Activated T-helper 17 cell treated with anti-CD3 and anti-CD28 coated beads, Interleukin-2, amount 50 U/mL, for 72 hours (primary cell): ENCODE measurements around the gene HK1. TPM values are rescaled to one million over a fixed set of nuclear protein-coding genes. Genes with fewer than 3 reads are reported as not detected.

Source experiments
- ATAC-seq: fragments of 150-1000 bp; cut with Tn5 transposase; replicated peaks from 2 replicates; pipeline ENCODE4 v1.10.0; 2021; ENCODE audit warnings: mild to moderate bottlenecking, moderate library complexity
- H3K27ac Mint-ChIP-seq: one replicate; pipeline ENCODE4 v1.8.0; 2022; ENCODE audit warnings: mixed read lengths
- H3K27me3 Mint-ChIP-seq: one replicate; pipeline ENCODE4 v1.8.0; 2022; ENCODE audit warnings: mixed read lengths
- H3K36me3 Mint-ChIP-seq: one replicate; pipeline ENCODE4 v1.8.0; 2022; ENCODE audit warnings: low read depth, mild to moderate bottlenecking, mixed read lengths
- H3K4me1 Mint-ChIP-seq: one replicate; pipeline ENCODE4 v1.8.0; 2022; ENCODE audit warnings: mixed read lengths
- H3K4me3 Mint-ChIP-seq: one replicate; pipeline ENCODE4 v1.8.0; 2022; ENCODE audit warnings: mild to moderate bottlenecking, mixed read lengths
- H3K9me3 Mint-ChIP-seq: one replicate; pipeline ENCODE4 v1.8.0; 2022; ENCODE audit warnings: mixed read lengths
- total RNA-seq, 2 donors: library from RNA; stranded (reverse); gene quantifications; one replicate each; pipeline ENCODE4 v1.2.3, GENCODE V29; 2022

The HK1 gene
- total RNA-seq, 2 donors from 2014 or later: 216 to 221 TPM

DNA sequence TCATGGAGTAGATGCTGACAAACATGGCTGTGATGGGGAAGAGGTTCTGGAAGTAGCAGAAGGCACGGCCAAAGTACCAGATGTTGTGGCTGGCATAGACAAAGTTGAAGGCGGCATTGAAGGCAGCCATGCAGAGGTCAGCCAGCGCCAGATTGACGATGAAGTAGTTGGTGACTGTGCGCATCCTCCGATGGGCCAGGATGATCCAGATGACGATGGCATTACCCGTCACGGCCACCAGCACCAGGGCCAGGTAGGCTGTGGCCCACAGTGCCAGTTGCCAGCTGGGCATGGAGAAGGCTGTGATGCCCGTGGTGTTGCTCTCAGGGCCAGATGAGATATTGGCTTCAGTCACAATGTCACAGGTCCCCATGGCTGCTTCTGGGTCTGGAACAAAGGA, 137.7 kb downstream of the HK1 start:
- H3K9me3 Mint-ChIP-seq: no peaks in the 10 kb centered on the region
- no peaks in the 10 kb centered on the region for H3K4me1 Mint-ChIP-seq
- ATAC-seq: no peak
- no peaks in the 10 kb centered on the region for H3K27me3 Mint-ChIP-seq
- no peak overlapping the region for H3K4me3 Mint-ChIP-seq
- no peak overlapping the region for H3K27ac Mint-ChIP-seq
- no peaks in the 10 kb centered on the region for H3K36me3 Mint-ChIP-seq

DNA sequence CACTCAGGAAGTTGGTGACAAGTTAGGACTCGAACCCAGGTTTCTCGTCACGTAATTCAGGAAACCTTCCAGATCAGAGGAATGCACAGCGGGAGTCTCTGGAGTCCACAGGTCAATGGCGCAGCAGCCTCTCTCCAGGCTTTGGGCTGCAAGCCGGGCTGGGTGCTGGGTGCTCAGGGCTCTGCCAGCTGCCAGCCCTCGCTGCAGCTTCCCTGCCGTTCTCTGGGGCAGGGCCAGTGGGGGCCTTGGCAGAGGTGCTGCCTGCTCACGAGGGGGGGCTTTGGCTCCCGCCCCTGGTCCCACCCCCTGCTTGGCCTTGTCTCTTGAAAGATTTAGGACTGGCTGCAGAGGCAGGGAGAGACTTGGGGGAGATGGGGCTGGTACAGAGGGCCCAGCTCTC, 138.4 kb downstream of the HK1 start, which contains the start of gene TACR2:
TACR2 (minus strand) TSS at position 224 of the 400 bp plus-strand sequence. CDS start 595 bp downstream, outside the sequence.
- H3K27ac Mint-ChIP-seq: no peak within 1 kb of the TSS
- H3K27me3 Mint-ChIP-seq: no peaks in the 10 kb centered on the region
- no peak for ATAC-seq
- H3K36me3 Mint-ChIP-seq: no peaks in the 10 kb centered on the region
- H3K4me3 Mint-ChIP-seq: no peak within 1 kb of the TSS
- H3K4me1 Mint-ChIP-seq: peaks cover under 1% of the 10 kb centered on the region
- H3K9me3 Mint-ChIP-seq: no peaks in the 10 kb centered on the region

DNA sequence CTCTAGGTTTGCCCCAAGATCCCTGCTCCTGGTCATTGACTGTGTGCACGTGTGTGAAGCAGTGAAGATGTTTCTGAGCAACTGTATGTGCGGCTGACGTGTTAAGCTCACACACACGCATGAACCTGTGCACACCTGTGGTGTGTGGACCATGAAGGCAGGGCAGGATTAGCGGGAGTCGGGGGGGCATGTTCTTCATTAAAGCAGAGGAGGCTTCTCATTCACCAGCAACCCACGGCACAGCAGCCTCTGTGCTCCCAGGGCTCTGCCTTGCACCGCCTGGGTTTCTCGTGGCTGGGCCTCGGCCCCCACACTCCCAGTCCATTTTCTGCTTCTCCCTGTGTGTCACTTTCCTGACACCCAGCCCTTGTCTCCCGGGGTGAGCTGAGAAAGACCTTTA, 139.2 kb downstream of the HK1 start:
- H3K36me3 Mint-ChIP-seq: no peaks in the 10 kb centered on the region

DNA sequence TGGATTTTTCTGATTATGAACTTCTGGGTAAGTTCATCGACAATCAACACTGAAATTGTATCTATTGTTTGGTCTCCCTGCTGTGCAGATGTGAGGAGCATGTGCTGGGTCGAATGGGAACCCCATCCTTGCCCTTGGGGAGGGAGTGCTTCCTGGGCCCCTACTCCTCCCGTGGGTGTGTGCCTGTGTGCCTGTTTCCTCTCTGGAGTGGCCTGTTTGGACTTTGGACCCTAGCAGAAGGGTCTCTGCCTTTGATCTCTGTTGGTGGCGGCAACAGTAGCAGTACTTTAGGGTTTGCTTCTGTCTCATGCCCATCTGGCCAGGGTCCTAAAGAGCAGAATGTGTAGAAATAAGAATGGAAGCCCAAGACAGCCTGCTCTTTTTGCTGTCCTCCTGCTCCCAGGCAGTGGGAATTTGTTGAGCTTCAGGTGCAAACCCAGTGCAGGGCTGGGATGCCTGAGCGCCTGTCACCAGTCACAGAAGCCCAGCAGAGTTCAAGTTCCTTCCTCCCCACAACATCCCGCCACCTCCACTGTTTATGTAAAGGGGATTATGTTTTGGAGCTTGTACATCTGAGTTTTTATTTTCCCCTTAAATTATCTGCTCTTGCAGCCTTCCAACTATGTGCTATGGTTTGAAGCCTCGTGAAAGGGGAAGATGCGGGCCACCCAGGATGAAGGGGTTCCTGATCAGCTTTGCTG, 139.9 kb downstream of the HK1 start:
- no peak overlapping the region for H3K4me3 Mint-ChIP-seq
- no peaks in the 10 kb centered on the region for H3K27me3 Mint-ChIP-seq
- no peaks in the 10 kb centered on the region for H3K36me3 Mint-ChIP-seq

More for the DNA sequence above, 139.2 kb downstream of the HK1 start:
- Mint-ChIP-seq H3K4me3 (no peak overlapping the region), H3K9me3 (no peaks in the 10 kb centered on the region), H3K4me1 (peaks cover 6% of the 10 kb centered on the region), H3K27ac (no peak overlapping the region), H3K27me3 (no peaks in the 10 kb centered on the region)
- no peak for ATAC-seq

DNA sequence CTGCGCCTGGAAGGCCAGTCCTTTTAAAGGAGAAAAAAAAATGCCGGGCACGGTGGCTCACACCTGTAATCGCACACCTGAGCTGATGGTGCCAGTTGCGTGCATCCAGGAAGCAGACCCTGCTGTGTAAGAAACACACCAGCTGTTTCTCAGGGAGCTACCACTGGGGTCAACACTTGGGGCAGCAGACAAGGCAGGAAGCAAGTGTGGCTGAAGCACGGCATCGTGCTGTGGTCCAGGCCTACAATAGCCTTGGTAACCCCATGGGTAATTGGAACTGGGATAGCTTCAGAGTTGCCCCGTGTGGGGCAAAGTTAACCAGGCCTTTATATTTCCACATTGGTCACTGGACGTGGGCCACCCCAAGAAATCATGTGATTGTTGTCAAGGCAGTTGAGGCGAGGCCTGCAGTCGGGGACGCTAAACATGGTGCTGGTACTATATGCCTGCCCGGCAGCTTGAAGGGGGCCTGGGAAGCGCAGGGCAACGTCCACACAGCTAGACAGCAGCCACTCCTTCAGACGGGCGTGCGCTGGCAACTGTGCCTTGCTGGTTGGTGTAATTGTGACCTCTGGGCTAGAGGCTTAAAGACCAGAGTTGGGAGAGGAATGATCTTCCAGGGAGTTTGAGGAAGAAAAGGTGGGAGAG, 140.9 kb downstream of the HK1 start:
- Mint-ChIP-seq H3K4me1 (peaks cover 13% of the 10 kb centered on the region), H3K9me3 (peaks cover 5% of the 10 kb centered on the region), H3K27me3 (no peaks in the 10 kb centered on the region), H3K36me3 (no peaks in the 10 kb centered on the region), H3K27ac (no peak overlapping the region), H3K4me3 (no peak overlapping the region)
- no peak for ATAC-seq

More for the DNA sequence above, 139.9 kb downstream of the HK1 start:
- Mint-ChIP-seq H3K27ac (no peak overlapping the region), H3K9me3 (no peaks in the 10 kb centered on the region), H3K4me1 (peaks cover 6% of the 10 kb centered on the region)
- ATAC-seq: no peak

DNA sequence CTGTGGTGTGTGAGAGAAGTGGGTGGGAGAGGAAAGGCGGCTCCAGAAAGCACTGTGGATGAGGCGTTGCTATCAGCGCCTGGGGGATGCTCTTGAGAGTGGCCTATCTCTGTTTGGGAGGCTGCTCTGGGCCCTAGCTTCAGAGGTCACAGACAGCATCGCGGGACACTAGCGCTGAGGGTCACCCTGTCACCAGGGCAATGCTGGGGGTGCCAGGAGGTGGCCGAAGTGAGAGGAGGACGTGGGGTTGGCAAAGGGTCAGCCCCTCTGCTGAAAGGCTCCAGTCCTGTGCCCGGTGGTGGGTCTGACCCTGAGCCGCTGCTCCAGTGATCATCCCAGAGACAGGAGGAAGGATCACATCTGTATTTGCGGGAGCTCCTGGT, 141.4 kb downstream of the HK1 start:
- H3K4me3 Mint-ChIP-seq: no peak overlapping the region
- H3K27ac Mint-ChIP-seq: no peak overlapping the region
- no peaks in the 10 kb centered on the region for H3K27me3 Mint-ChIP-seq
- no peaks in the 10 kb centered on the region for H3K36me3 Mint-ChIP-seq
- ATAC-seq: no peak
- peaks cover 15% of the 10 kb centered on the region for H3K4me1 Mint-ChIP-seq
- H3K9me3 Mint-ChIP-seq: peaks cover 6% of the 10 kb centered on the region

DNA sequence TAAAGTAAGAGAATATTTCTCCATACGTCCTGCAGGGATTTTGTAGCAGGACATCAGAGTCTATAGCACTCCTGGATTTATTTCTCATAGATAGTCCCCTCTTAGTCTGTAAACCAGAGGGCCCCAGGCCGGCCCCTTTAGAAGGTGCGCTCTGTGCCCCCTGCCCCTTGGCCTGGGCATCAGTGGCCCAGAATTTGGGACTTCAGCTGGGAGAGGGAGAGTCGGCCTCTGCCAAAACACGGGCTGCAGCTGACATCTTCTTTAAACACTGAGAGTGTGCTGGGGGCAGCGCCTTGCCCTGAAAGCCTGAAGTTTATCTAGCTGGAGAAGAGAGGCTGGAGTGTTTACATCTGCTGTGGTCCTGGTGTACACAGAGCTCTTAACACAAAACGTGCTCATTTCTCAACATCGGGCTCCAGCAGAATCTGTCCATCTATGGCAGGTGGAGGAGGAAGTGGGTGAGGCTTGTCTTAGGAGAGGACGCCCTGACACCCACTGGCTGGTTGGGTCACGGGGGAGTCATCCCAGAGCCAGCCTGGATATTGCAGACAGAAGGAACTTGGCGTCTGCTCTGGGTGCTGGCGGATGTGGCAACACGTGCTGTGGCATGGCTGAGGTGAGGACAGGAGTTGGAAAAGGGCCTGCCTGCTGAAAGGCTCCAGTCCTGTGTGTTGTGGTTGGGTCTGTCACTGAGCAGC, 143.5 kb downstream of the HK1 start:
- H3K4me1 Mint-ChIP-seq: peaks cover 22% of the 10 kb centered on the region
- H3K4me3 Mint-ChIP-seq: no peak overlapping the region
- no peak for ATAC-seq
- peaks cover 6% of the 10 kb centered on the region for H3K9me3 Mint-ChIP-seq
- H3K36me3 Mint-ChIP-seq: no peaks in the 10 kb centered on the region
- peak overlapping the region; percentile 42 for H3K27ac Mint-ChIP-seq
- H3K27me3 Mint-ChIP-seq: no peaks in the 10 kb centered on the region

DNA sequence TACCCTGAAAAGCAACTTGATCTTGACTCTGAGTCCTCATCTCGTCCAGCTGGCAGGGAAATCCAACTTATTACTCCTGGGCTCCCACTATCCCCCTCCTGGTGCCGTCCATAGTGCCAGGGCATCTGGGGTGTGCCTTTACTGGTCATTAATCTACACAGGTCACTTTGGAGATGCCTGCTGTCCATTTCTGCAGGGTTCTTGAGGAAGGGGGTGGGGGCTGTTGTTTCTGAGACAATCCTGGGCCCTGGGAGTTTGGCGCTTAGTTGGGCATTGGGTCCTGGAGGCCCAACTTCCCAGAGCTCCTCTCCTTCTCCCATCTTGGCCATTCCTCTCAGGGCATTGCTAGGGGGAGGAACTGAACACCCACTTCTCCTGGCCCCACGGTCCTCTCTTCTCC, 144.4 kb downstream of the HK1 start:
- Mint-ChIP-seq H3K27ac (no peak overlapping the region), H3K36me3 (no peaks in the 10 kb centered on the region), H3K27me3 (no peaks in the 10 kb centered on the region), H3K4me1 (peaks cover 28% of the 10 kb centered on the region), H3K9me3 (peaks cover 6% of the 10 kb centered on the region), H3K4me3 (no peak overlapping the region)
- ATAC-seq: no peak

DNA sequence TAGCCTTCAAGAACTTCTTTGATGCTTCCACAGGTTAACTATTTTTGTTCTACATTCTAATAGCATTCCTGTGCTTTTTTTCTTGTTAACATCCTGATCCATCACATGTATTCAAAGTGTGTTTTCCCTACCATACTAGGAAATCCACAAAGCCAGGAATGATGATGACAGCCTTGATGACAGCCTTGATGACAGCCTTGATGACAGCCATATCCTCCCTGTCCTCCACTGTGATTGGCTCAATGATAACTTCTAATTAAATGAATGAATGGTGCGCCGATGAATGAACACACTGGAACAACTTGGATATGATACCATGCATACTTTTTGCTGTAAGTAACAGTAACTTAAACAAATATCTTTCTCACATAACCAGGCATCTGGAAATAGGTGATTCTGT, 146.7 kb downstream of the HK1 start:
- Mint-ChIP-seq H3K27ac (no peak overlapping the region), H3K4me3 (no peak overlapping the region), H3K9me3 (peaks cover 6% of the 10 kb centered on the region), H3K27me3 (no peaks in the 10 kb centered on the region), H3K36me3 (no peaks in the 10 kb centered on the region), H3K4me1 (peaks cover 35% of the 10 kb centered on the region)
- ATAC-seq: no peak

DNA sequence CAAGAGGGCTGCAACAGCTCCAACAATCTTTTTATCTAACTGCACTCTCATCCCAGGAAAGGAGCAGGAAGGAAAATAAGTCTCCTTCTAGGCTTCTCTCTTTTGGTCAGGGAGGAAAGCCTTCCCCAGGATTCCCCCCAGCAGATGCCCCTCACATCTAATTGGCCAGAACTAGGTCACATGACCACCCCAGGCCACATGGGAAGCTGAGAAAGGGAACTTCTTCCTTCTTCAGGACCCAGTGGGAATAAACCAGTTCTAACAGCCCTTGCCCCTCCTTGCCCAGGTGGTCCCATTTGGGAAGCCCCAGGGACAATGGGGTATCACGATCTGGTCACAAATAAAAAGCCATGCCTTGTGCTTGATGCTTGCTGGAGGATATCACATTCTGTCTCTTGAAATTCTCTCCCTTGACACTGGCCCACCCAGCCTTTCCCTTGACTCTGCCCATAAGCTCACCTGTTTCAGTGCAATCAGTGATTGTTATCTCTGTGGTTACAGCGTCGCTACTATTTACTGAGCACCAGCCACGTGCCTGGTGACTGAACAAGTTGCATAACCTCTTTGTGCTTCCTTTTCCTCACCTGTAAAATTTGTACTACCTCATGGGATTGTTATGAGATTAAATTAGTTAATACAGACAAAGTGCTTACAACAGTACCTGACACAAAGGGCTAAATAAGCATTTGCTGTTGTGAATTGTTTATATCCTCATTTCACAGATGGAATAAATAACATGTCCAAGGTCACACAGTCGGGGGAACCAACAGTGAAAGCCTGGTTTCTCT, 147.4 kb downstream of the HK1 start:
- no peak for ATAC-seq
- peaks cover 35% of the 10 kb centered on the region for H3K4me1 Mint-ChIP-seq
- no peaks in the 10 kb centered on the region for H3K27me3 Mint-ChIP-seq
- peak overlapping the region; percentile 8 for H3K27ac Mint-ChIP-seq
- H3K4me3 Mint-ChIP-seq: peak overlapping the region; percentile 23
- H3K9me3 Mint-ChIP-seq: peaks cover 6% of the 10 kb centered on the region
- no peaks in the 10 kb centered on the region for H3K36me3 Mint-ChIP-seq

DNA sequence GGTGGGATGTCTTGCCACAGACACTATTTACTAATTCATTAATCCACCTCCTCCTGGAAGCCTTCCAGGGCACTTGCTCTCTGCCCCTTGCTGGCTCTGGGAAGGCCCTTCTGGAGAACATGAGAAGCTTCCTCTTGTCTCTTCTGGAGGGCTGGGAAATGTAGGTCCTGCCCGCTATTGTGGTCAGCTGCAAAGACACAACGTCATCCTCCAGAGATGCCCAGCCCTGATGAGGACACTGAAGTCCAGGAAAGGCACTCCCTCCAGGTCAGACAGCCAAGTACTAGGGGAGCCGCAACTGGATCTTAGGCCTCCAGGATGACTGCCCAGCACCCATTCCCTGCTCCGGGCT, 148.1 kb downstream of the HK1 start:
- ATAC-seq: no peak
- H3K4me3 Mint-ChIP-seq: peak overlapping the region; percentile 23
- H3K4me1 Mint-ChIP-seq: peaks cover 35% of the 10 kb centered on the region
- H3K9me3 Mint-ChIP-seq: peaks cover 6% of the 10 kb centered on the region
- H3K36me3 Mint-ChIP-seq: no peaks in the 10 kb centered on the region
- no peak overlapping the region for H3K27ac Mint-ChIP-seq
- H3K27me3 Mint-ChIP-seq: no peaks in the 10 kb centered on the region

DNA sequence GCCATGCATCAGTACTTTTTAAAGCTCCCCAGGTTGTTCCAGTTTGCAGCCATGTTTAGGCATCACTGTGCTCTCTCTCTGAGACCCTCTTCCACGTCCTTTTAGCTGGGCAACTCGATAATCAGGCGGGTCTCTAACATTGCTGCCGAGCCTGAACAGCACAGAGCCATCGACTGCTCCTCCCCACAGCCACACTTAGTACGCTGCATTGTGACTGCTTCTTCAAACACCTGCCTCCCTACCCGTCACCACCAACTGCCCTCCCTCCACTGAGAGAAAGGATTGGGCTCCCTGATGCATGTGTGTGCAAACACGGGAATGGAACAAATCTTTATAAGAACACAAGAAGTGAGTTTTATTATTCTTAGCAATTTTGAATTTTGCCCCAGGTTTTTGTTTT, 149.9 kb downstream of the HK1 start:
- Mint-ChIP-seq H3K27ac (peak overlapping the region; percentile 12), H3K4me1 (peaks cover 29% of the 10 kb centered on the region), H3K4me3 (peak overlapping the region; percentile 57), H3K27me3 (no peaks in the 10 kb centered on the region), H3K36me3 (no peaks in the 10 kb centered on the region), H3K9me3 (peaks cover 6% of the 10 kb centered on the region)
- ATAC-seq: no peak

DNA sequence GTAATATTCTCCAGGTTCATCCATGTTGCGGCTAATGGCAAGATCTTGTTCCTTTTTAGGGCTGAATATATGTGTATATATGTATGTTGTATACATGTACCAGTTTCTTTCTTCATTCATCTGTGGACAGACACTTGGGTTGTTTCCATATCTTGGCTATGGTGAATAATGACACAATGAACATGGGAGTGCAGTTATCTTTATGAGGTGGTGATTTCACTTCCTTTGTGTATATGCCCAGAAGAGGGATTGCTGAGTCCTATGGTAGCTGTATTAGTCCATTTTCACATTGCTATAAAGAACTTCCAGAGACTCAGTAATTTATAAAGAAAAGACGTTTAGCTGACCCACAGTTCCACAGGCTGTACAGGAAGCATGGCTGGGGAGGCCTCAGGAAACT, 155.9 kb downstream of the HK1 start:
- Mint-ChIP-seq H3K27ac (peak overlapping the region; percentile 4), H3K36me3 (no peaks in the 10 kb centered on the region), H3K4me3 (no peak overlapping the region), H3K9me3 (no peaks in the 10 kb centered on the region), H3K4me1 (no peaks in the 10 kb centered on the region), H3K27me3 (no peaks in the 10 kb centered on the region)
- ATAC-seq: no peak

DNA sequence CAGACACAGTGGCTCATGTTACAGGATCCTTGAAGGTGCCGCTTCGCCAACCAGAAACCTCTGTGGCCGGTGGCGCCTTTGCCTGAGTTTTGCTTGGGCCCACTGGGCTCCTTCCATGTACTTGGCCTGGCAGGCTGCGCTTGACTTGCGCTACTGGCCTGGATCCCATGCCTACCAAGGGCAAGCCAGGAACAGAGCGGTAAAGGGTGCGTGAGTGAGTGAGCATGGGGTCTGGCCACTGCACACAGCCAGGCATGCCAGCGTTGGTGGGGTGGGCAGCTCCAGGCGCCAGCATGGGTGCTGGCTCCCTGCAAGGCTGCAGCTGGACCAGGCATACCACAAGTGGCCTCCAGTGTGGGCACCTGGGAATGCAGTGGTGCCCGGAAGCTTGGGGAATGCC, 156.6 kb downstream of the HK1 start:
- no peaks in the 10 kb centered on the region for H3K4me1 Mint-ChIP-seq
- H3K36me3 Mint-ChIP-seq: no peaks in the 10 kb centered on the region

More for the DNA sequence above, 156.6 kb downstream of the HK1 start:
- Mint-ChIP-seq H3K4me3 (no peak overlapping the region), H3K27ac (no peak overlapping the region), H3K27me3 (no peaks in the 10 kb centered on the region), H3K9me3 (no peaks in the 10 kb centered on the region)
- ATAC-seq: no peak
